DND-41 (cell line): ENCODE measurements around the gene C22orf42.
"Not testable (repeated sequence)": the region's sequence is repeated elsewhere in the genome, so short reads cannot be mapped to it uniquely, and the experiment has no call there.

Experiments
- CTCF ChIP-seq: IDR thresholded peaks from 2 replicates; pipeline ENCODE4 v1.5.1; 2012; ENCODE audit warnings: borderline replicate concordance, low read length, moderate library complexity, mild to moderate bottlenecking; ENCODE audit not compliant: poor library complexity, severe bottlenecking; ENCODE audit errors: extremely low read depth
- EZH2 ChIP-seq: IDR thresholded peaks from 3 replicates; pipeline ENCODE4 v1.6.1; 2012; ENCODE audit warnings: borderline replicate concordance, low read depth, mild to moderate bottlenecking, moderate library complexity, low read length, inconsistent platforms; ENCODE audit not compliant: severe bottlenecking

DNA sequence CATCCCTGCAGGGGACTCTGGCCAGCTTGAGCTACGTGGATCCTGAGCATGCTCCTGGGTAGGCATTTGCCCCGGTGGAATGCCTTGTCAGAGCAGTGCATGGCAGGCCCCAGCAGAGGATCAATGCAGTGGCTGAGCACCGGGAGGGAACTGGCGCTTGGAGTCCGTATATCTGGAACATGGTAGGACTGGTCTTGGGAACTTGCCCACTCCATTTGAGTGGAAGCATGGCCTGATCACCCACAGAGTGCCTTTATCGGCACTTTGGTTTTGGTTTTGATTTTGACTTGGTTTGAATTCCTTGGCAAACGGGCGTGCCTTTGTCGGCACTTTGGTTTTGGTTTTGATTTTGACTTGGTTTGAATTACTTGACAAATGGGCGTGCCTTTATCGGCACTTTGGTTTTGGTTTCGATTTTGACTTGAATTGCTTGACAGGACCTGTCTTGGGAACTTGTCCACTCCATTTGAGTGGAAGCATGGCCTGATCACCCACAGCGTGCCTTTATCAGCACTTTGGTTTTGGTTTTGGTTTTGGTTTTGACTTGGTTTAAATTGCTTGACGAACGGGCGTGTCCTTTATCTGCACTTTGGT, 21.3 kb downstream of the C22orf42 start:
- not testable (repeated sequence) for TF ChIP-seq CTCF, EZH2
